Glutamatergic neuron (in vitro differentiated cells): ENCODE results near the gene MIS18A. TPM values are rescaled to one million over a fixed set of nuclear protein-coding genes. Genes with fewer than 3 reads are reported as not detected.
"Not testable (repeated sequence)": the region's sequence is repeated elsewhere in the genome, so short reads cannot be mapped to it uniquely, and the experiment has no call there.

ENCODE experiments used
- DNase-seq: peaks from one replicate; pipeline ENCODE4 v3.0.0; 2022
- H3K27ac Mint-ChIP-seq: one replicate; pipeline ENCODE4 v1.8.0; 2020; ENCODE audit warnings: mild to moderate bottlenecking, mixed read lengths, inconsistent platforms; ENCODE audit not compliant: unreplicated experiment
- H3K27me3 Mint-ChIP-seq: one replicate; pipeline ENCODE4 v1.8.0; 2020; ENCODE audit warnings: mild to moderate bottlenecking, moderate library complexity, mixed read lengths, inconsistent platforms; ENCODE audit not compliant: unreplicated experiment
- H3K36me3 Mint-ChIP-seq: one replicate; pipeline ENCODE4 v1.8.0; 2020; ENCODE audit warnings: mild to moderate bottlenecking, mixed read lengths, inconsistent platforms; ENCODE audit not compliant: unreplicated experiment
- H3K4me1 Mint-ChIP-seq: one replicate; pipeline ENCODE4 v1.8.0; 2020; ENCODE audit warnings: mild to moderate bottlenecking, low read depth, mixed read lengths, inconsistent platforms; ENCODE audit not compliant: unreplicated experiment
- H3K4me3 Mint-ChIP-seq: one replicate; pipeline ENCODE4 v1.8.0; 2020; ENCODE audit warnings: mild to moderate bottlenecking, mixed read lengths, inconsistent platforms; ENCODE audit not compliant: unreplicated experiment
- H3K9me3 Mint-ChIP-seq: one replicate; pipeline ENCODE4 v1.8.0; 2020; ENCODE audit warnings: mild to moderate bottlenecking, moderate library complexity, mixed read lengths, inconsistent platforms; ENCODE audit not compliant: unreplicated experiment
- CTCF ChIP-seq: fragments of 200-600 bp; sonication (generic); IDR thresholded peaks from one replicate; pipeline ENCODE4 v1.5.0; 2021; ENCODE audit not compliant: partially characterized antibody, unreplicated experiment
- total RNA-seq: library from RNA; stranded (reverse); fragmentation: NEBNext Ultra II Directional; extraction: Animal tissue kit (Norgen Biotek cat#: 25700); gene quantifications from one replicate; pipeline ENCODE4 v1.2.1, GENCODE V29; 2021; ENCODE audit not compliant: unreplicated experiment

MIS18A gene
- total RNA-seq, 1 donor from 2014 or later: 12.6 TPM

- no peaks in the 10 kb centered on the region for H3K36me3 Mint-ChIP-seq
- no peak for DNase-seq
- H3K4me3 Mint-ChIP-seq: no peak overlapping the region
- H3K4me1 Mint-ChIP-seq: peaks cover 15% of the 10 kb centered on the region
- H3K27ac Mint-ChIP-seq: no peak overlapping the region
- no peak for TF ChIP-seq CTCF
- no peaks in the 10 kb centered on the region for H3K27me3 Mint-ChIP-seq
- H3K9me3 Mint-ChIP-seq: no peaks in the 10 kb centered on the region
Measured at GRCh38 chr21:32260130-32260529, 18.7 kb downstream of the MIS18A start.

- H3K27me3 Mint-ChIP-seq, H3K36me3 Mint-ChIP-seq, H3K9me3 Mint-ChIP-seq, H3K4me3 Mint-ChIP-seq, DNase-seq, H3K27ac Mint-ChIP-seq: not testable (repeated sequence)
- peaks cover 15% of the 10 kb centered on the region for H3K4me1 Mint-ChIP-seq
Measured at GRCh38 chr21:32258786-32259048, 20.1 kb downstream of the MIS18A start.

- Mint-ChIP-seq H3K36me3 (no peaks in the 10 kb centered on the region), H3K9me3 (no peaks in the 10 kb centered on the region), H3K4me3 (no peak overlapping the region), H3K27ac (no peak overlapping the region), H3K4me1 (peaks cover 15% of the 10 kb centered on the region), H3K27me3 (no peaks in the 10 kb centered on the region)
- peak; percentile 82 for TF ChIP-seq CTCF
- DNase-seq: peak; percentile 76
Measured at GRCh38 chr21:32257962-32258785, 20.7 kb downstream of the MIS18A start.

GRCh38 chr21:32256873-32257620, 21.8 kb downstream of the MIS18A start:
- peaks cover 18% of the 10 kb centered on the region for H3K4me1 Mint-ChIP-seq
- TF ChIP-seq CTCF: no peak
- H3K36me3 Mint-ChIP-seq: no peaks in the 10 kb centered on the region
- H3K4me3 Mint-ChIP-seq: peak overlapping the region; percentile 8
- no peaks in the 10 kb centered on the region for H3K9me3 Mint-ChIP-seq
- no peaks in the 10 kb centered on the region for H3K27me3 Mint-ChIP-seq
- DNase-seq: peak; percentile 34
- no peak overlapping the region for H3K27ac Mint-ChIP-seq

- peak overlapping the region; percentile 44 for H3K4me3 Mint-ChIP-seq
- no peaks in the 10 kb centered on the region for H3K27me3 Mint-ChIP-seq
- H3K27ac Mint-ChIP-seq: no peak overlapping the region
- no peaks in the 10 kb centered on the region for H3K36me3 Mint-ChIP-seq
- no peak for DNase-seq
- H3K9me3 Mint-ChIP-seq: no peaks in the 10 kb centered on the region
- no peak for TF ChIP-seq CTCF
- peaks cover 18% of the 10 kb centered on the region for H3K4me1 Mint-ChIP-seq
Measured at GRCh38 chr21:32256251-32256650, 22.6 kb downstream of the MIS18A start.
